GM21528 (cell line): ENCODE results near the gene SMIM44.
"Not testable (repeated sequence)": the region's sequence is repeated elsewhere in the genome, so short reads cannot be mapped to it uniquely, and the experiment has no call there.

Experiments used
- ATAC-seq: cut with Tn5 transposase; IDR thresholded peaks from one replicate; pipeline ENCODE4 v1.9.1; 2021; ENCODE audit warnings: mild to moderate bottlenecking, moderate library complexity; ENCODE audit not compliant: unreplicated experiment, low FRiP score

SMIM44 gene

GRCh38 chr19:3483226-3483628 is at the start of gene SMIM44:
SMIM44 (minus strand) TSS chr19:3483441; CDS start chr19:3483403, 38 bp downstream.
- ATAC-seq: no peak

GRCh38 chr19:3533033-3533432 is 49.8 kb upstream of the SMIM44 start:
- no peak for ATAC-seq

- no peak for ATAC-seq
Observed at GRCh38 chr19:3532154-3532786, 49.0 kb upstream of the SMIM44 start.

GRCh38 chr19:3531716-3532115 is 48.5 kb upstream of the SMIM44 start:
- no peak for ATAC-seq

GRCh38 chr19:3530389-3530788 is 47.1 kb upstream of the SMIM44 start:
- no peak for ATAC-seq

- ATAC-seq: not testable (repeated sequence)
Observed at GRCh38 chr19:3529299-3529698, 46.1 kb upstream of the SMIM44 start.

GRCh38 chr19:3528539-3529211 is 45.4 kb upstream of the SMIM44 start:
- no peak for ATAC-seq

- ATAC-seq: no peak
Observed at GRCh38 chr19:3528080-3528479, 44.8 kb upstream of the SMIM44 start.

GRCh38 chr19:3527238-3527910 is 44.1 kb upstream of the SMIM44 start:
- ATAC-seq: no peak

- ATAC-seq: no peak
Observed at GRCh38 chr19:3526507-3527237, 43.4 kb upstream of the SMIM44 start.

GRCh38 chr19:3524904-3525451 is 41.7 kb upstream of the SMIM44 start:
- ATAC-seq: no peak

GRCh38 chr19:3524078-3524842 is 41.0 kb upstream of the SMIM44 start:
- no peak for ATAC-seq

- no peak for ATAC-seq
Observed at GRCh38 chr19:3523361-3524077, 40.3 kb upstream of the SMIM44 start.

- no peak for ATAC-seq
Observed at GRCh38 chr19:3522421-3523360, 39.5 kb upstream of the SMIM44 start.

GRCh38 chr19:3521104-3521445 is 37.8 kb upstream of the SMIM44 start:
- no peak for ATAC-seq

GRCh38 chr19:3520166-3521103 is 37.2 kb upstream of the SMIM44 start:
- ATAC-seq: no peak

- ATAC-seq: no peak
Observed at GRCh38 chr19:3519126-3519525, 35.9 kb upstream of the SMIM44 start.
